GM18511 (cell line): ENCODE results near the gene SPHKAP.
"Not testable (repeated sequence)": the region's sequence is repeated elsewhere in the genome, so short reads cannot be mapped to it uniquely, and the experiment has no call there.

Experiments
- ATAC-seq: cut with Tn5 transposase; IDR thresholded peaks from one replicate; pipeline ENCODE4 v1.9.1; 2021; ENCODE audit warnings: mild to moderate bottlenecking, moderate library complexity; ENCODE audit not compliant: unreplicated experiment

Gene SPHKAP

DNA sequence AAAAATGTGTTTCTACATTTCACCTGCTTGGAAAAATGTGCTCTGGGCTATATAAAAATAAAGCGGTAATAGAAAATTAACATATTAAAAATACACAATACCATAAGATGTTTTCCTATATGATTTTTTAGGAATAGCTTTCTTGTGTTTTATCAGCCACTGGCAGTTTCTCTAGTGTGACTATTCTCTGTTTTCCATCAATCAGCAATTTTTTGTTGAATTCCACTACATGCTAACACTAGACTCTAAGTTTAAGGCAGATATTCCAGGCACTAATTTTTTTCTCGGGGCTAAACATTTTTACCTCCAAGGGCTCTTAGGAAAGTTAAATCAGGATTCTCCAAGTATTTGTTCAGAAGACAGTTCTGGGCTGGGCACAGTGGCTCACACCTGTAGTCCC, 140.5 kb downstream of the SPHKAP start:
- no peak for ATAC-seq

DNA sequence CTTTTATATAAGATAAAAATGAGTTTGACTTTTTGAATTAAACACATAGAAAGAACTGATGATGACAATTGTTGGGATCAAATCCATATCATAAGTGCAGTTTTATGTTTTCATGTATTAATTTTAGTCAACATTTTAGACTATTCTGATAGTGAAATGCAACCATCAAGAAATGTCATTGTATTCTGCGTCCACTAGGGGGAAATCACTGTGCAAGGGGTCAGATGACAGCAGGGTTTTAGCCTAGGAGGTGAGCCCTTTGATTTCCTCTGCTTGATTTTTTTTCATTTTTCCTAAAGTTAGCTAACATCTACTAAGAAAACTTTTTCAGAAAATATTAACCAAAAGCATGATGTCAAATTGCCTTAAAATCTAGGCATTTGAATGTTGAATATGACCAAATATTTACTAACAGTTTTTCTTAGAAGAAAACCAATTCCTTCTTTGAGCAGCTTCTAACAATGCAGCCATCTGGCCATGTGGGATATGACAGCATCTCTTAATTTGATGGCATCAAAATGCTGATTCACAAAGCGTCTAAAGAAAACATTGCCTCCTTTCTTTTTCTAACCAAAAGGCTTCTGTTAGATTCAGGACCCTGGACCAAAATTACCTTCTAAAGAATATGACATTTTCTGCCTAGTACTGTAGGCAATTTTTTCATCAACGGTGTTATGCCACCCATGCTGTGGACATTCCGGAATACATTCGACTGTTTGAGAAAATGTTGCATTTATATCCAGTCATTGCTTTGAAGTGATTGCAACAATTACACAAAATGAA, 141.5 kb downstream of the SPHKAP start:
- ATAC-seq: peak; percentile 92

DNA sequence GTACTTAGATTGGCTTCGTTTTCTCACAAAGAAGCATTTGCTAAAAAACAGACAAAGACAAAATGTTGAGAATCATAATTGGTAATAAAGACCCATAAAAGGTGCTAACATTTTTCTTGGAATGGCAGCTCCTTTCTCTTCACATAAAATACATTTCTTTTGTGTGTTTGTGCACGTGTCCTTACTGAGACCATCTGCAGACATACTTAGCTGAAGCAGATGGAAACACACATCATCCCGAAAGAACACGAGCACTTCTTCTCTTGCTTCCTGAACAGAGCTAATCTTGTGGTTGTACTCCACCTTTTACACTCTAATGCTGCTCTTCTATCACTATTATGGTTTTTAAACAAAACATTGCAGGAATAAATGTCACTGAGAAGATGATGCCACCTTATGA, 142.5 kb downstream of the SPHKAP start:
- ATAC-seq: no peak

DNA sequence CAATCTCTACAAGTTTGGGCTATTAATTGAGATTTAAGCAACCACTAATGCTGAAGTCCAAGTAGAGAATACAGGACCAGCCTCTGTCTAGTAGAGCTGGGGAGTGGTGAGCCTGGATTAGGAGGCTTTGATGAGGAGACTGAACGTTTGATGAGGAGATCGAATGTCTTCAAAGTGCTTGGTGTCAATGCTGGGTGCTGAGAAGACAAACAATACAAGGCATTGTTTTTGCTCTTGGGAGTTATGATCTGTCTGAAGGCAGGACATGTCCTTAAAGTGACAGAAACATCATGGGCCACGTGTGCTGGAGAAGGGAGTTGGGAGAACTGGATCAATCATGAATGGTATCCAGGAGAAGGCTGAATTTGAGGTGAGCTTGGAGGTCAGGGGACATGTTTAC, 143.6 kb downstream of the SPHKAP start:
- ATAC-seq: no peak

DNA sequence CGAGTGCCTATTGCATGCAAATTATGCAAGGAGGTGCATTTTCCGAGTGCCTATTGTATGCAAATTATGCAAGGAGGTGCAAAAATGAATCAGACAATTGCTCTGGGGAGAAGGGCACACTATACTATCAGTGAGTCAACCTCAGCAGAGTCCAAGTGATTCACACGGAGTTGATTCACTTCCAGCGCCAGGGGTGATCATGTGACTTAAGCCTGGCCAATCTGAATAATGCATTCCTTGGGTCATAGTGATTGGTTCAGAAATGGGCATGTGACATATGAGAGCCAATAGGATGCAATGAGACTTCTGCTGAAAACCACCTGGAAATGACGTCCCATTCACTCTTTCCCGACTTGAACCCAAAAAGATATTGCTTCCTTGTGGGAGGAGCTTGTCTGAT, 157.9 kb downstream of the SPHKAP start:
- no peak for ATAC-seq

DNA sequence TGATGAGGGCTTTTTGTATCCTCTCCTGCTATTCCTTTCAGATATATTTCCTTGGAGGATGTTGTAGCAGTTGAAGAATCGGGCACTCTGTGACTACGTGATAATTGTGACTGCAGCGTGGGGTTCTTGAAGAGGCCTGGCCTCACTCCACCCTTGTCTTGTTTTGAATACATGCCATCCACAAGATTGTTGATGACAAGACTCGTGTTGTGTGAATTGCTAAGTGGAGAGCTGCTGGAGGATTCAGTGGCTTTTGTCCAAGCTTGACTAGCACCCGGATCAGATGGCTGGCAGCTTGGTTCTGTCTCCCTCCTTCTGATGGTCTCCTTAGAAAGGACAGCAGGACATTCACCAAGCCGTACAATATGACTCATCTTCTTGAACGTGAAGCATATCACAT, 163.2 kb downstream of the SPHKAP start:
- no peak for ATAC-seq

DNA sequence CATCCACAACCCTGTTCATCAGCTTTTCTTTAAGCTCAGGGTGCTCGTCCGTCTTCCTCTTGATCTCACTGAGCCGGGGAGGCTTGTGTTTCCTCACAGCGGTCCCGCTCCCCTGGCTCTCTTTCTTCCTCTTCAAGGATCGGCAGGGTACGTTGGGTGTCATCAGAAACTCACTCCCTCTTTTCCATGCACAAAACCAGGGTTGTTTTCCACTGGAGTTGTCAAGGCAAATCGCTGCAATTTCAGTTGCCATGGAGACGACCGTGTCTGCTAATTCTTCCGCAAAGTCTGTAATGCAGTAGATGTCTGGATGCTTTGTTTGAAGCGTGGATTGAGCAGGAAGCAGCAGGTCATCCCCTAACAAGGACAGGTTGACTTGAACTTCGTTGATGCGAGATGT, 163.7 kb downstream of the SPHKAP start:
- ATAC-seq: no peak

DNA sequence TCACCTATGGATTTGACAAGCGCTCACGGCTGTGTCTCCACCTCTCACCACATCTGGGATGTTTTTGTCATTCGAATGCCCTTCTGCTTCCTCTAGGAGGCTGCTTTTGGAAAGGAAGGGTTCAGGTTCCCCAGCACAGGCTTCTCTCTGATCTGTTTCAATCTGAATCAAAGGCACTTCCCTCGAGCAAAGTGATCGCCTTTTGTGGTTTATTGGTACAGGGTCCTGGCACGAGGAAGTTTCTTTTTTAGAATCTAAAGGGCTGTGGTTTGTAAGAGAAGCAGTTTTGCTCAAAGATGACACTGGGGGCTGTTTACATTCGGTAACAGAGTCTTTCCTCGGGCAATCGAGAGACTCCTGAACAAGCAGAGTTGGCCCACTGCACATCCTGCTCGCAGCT, 165.1 kb downstream of the SPHKAP start:
- ATAC-seq: no peak

DNA sequence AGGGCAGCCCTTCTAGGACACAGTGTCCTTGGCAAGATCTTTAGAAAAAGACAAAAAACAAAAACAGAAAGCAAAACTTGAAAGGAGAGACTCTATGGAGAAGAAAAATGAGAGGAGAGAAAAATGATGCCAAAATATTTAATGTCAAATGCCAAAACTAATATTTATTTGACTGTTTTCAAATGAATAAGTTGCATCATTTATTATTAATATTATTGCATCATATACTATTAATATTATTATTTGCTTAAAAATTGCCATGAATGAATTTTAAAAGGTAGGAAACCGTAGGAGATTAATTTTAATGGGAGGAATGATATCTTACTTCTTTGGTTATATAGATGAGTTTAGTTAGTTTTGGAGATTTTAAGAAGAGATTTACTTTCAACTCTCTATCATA, 165.7 kb downstream of the SPHKAP start:
- no peak for ATAC-seq

DNA sequence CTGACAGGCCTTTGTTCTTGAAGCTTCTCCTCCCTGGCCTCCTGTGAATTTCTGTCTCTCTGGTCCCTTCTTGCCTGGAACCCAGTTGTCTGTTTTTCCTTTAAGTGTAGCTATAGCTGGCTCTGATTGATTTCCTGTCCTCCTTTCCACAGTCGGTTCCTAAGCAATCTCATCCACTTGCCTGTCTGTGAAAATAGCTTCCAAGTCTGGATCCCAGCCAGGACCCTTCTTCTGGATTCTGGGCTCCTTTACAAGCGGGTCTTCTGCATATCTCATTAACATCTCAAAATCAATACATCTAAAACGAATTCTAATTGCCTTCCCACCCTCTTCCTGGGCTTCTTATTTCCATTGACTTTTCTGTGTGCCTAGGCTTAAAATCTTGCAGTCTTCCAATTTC, 185.1 kb downstream of the SPHKAP start:
- no peak for ATAC-seq

DNA sequence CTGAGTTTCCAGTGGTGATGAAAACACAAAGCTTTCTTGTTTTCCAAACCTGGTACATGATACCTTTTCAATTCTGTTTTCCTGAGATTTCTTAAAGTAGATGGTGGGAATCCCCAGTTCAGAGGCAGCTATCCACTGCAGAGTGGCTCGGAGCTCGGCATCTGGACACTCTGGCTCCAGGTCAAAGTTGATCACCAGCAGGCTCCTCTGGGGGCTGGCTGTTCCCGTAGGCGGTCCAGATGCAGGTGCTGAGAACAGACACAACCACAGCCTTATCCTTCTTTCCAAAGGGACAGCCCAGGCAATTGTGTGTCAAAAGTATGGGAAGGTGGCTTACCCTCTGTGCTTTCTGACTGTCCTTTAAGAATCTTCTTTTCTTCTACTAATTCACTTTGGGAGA, 190.6 kb downstream of the SPHKAP start:
- no peak for ATAC-seq

DNA sequence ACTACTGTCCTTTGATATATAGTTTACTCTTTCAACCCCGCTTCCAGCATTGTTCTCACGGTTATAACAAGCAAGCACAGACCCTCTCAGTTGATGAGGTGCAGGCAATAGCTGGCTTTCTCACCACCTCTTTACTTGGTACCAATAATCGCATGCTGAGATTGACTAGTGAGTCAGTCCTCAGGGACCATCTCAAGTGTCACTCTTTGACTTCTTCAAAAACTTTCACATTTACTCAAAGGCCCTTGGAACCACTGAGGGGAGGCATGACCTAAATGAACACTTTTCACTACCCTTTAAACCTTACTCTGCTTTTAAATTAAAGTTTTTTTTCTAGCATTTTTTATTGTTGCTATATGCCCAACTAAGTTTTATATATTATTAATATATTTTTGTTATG, 208.2 kb downstream of the SPHKAP start:
- no peak for ATAC-seq

DNA sequence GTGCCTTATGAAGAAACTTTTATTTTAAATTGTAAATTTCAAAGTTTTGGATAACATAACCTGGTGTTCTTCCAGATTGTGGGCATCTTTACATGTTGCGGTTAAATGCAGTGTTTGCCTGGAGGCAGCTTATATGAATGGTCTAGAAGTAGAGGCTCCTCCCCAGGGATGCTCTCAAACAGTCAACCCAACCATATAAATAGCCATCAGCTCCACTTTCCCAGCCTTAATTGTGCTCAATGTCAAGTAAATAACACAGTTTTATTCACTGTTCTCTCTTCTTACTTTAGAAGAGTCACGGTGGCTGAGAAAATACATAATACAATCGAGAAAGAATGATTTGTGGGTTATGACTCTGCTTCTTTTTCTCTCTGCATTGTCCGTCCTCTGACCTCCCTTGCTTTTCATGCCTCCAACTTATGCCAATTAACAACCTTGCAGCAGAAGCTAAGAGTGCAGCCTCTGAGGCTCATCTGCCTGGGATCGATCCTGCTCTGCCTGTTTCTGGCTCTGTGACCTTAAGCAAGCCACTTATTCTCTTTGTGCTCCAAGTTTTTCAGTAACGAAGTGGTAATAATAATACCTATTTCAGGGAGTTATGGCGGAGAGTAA, 209.8 kb downstream of the SPHKAP start:
- no peak for ATAC-seq

DNA sequence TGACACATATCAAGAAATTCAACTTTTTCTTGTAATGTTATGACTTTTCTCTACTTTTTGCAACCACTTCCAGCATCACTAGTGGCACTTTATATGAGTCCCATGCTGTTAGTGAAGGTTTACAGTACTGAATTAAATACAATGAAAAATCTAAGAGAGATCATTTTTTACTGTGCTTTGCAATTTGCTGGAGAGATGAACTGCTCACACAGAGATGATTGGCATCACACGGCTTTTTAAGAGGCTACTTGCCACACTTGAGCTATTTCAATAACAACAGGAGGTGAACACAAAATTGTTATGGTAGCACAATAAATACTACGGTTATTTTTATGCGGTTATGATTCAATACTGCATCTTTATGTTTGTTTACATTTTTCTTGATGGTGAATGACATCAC, 221.2 kb downstream of the SPHKAP start:
- no peak for ATAC-seq

DNA sequence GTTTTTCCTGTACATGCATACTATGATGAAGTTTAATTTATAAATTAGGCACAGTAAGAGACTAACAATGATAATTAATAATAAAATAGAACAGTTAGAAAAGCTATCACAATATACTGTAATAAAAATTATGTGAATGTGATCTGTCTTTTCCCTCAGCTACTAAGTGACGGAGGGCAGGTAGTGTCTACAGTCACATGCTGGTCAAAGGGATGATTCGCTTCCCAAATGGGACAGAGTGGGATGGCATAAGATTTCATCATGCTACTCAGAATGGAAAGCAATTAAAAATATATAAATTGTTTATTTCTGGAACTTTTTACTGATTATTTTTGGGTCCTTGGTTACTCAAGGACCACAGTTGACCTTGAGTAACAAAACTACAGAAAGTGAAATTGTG, 238.5 kb downstream of the SPHKAP start:
- no peak for ATAC-seq

DNA sequence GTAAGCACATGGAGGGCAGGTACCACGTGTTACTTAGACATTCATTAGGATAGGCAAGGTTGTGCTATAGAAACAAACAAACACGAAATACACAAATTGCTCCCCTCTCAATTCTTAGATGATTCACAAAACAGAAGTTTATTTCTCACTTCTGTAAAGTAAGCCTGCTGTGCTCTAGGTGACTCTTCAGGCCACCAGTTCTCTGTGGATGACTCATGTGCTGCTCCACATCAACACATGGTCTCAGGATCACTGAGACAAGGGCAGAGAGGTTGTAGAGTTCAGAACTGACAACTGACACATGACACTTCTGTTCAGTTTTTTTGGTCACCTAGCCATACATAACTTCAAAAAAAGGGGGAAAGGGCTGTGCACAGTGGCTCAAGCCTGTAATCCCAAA, 239.5 kb downstream of the SPHKAP start:
- peak; percentile 67 for ATAC-seq

DNA sequence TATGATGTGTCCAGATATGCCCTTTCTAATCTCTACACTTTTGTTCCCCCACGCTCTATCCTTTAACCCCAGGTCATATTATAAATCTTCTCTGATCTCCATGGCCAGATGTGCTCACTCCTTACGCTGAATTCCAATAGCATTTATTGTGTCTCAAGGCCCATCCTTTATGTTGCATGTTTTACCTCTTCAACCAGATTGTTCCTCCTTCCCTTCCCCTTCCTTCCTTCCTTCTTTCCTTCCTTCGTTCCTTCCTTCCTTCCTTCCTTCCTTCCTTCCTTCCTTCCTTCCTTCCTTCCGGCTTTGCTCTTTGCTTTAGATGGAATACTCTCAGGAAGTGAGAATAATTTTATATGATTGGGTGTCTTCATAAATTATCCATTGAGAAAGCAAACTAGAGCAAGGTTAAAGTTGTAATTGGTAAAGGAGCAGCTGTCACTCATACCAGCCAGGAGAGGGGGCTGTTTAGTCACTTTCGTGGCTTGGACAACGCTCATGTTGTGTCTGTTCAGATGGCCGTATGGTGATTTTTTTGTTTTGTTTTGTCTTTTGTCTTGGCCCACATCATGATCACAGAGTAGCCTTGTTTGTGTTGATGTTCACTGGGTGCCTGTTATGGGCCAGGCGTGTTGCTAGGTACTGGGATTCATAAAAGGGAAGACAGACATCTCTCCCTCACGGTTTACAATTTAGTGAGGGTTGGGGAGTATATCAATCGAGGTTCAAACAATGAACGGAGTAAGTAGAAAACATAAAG, 242.0 kb downstream of the SPHKAP start:
- ATAC-seq: no peak

DNA sequence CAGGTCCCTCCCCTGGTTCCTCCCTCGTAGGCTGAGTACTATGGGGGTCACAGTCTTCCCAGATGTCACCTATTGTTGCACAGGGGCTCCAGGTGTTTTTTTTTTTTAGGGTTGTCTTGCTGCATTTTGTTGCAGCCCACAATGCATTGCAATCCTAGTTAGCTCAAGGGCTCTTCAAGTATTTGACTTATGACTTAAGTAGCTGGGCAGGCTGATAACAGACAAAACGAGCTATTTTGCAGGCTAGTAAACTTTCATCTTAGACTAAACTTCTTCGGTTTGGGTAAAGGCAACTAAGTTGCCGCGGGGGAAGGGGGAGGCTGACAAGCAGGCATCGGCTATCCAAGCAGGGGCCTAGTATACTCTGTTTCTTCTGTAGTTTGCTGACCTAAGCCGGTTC, 245.2 kb downstream of the SPHKAP start:
- not testable (repeated sequence) for ATAC-seq

DNA sequence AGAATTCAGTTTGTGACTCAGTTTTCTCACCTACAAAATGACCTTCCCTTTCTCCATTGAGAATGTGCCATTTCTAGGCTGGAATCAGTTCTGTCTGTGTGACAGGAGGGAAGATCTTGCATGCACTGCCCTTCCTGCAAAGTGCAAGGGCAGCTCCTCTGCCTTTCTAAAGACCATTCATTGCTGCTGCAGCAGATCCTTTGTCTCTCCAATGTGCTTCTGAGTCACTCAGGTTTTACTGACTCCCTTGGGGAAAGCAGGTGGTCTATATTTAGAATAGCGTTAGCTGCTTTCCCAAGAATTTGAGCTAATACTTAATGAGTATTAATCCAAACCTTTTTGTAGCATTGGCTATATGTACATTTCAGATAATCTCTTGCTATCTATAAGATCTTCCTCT, 247.6 kb downstream of the SPHKAP start:
- ATAC-seq: no peak

DNA sequence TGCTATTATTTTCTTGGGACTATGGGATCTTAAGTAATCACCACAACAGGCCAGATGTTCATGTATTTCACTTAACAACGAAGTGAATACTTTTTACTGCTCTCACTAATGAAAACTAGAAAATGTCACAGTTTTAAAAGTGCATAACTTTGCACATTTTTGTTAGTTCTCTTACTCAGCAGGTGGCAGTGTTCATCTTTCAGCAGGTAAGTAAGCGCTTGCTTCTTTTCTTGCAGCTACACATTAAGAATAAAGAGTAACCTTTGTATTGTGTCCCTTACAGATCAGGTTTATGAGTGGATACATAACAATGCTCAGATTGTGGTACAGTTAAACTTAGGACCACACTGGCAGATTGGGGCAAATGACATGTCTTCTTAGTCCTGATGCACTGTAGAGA, 249.1 kb downstream of the SPHKAP start:
- ATAC-seq: no peak

DNA sequence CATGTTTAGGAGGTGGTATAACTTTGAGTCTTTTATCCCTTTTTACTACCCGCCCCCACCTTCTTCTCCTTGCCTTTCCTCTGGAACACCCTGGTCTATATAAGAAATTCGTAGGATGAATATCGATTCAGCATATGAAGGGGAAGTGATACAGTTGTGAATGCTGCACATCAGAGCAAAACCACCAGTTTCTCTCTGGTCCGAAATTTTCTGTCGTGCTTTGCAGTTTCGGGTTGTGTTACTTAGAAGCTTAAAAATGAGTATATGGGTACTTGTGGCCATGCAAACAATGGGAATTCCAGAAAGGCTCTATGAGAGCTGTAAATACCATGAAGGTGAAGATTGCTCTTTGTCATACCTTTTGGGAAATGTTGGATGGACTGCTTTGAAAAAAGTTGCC, 249.5 kb downstream of the SPHKAP start:
- no peak for ATAC-seq
